Cerebellar nuclear complex (tissue), 1 donor: Measurements from ENCODE around the gene TRAPPC5.
"Not testable (repeated sequence)": the region's sequence is repeated elsewhere in the genome, so short reads cannot be mapped to it uniquely, and the experiment has no call there.

ENCODE experiments used
- DNase-seq, 2 experiments: peaks; one replicate each; lab custom pipeline; 2025; lab: John Stamatoyannopoulos, UW

Gene TRAPPC5

GRCh38 chr19:7680606-7681339 lies at the start of gene TRAPPC5:
TRAPPC5 (plus strand) TSS chr19:7680833; CDS start chr19:7682254, 1,421 bp downstream.
- peak in 1 of 2 experiments; percentile 7 for DNase-seq

GRCh38 chr19:7631577-7631976 lies 49.1 kb upstream of the TRAPPC5 start:
- DNase-seq = no peak

- no peak for DNase-seq
These were observed 48.1 kb upstream of the TRAPPC5 start for GRCh38 chr19:7632340-7633203.

- DNase-seq = no peak
These were observed 46.9 kb upstream of the TRAPPC5 start, which contains the start of gene PCP2 for GRCh38 chr19:7633698-7634097. PCP2 (minus strand) TSS chr19:7633719; CDS start chr19:7633457, 262 bp downstream.

GRCh38 chr19:7635670-7636069 lies 45.0 kb upstream of the TRAPPC5 start:
- DNase-seq = no peak

- no peak for DNase-seq
These were observed 44.3 kb upstream of the TRAPPC5 start for GRCh38 chr19:7636317-7636690.

- no peak for DNase-seq
These were observed 43.8 kb upstream of the TRAPPC5 start, which contains the start of gene STXBP2 for GRCh38 chr19:7636691-7637373. STXBP2 (plus strand) TSS chr19:7637110; CDS start chr19:7637150, 40 bp downstream.

- no peak for DNase-seq
These were observed 43.0 kb upstream of the TRAPPC5 start for GRCh38 chr19:7637374-7638256.

- no peak for DNase-seq
These were observed 41.7 kb upstream of the TRAPPC5 start for GRCh38 chr19:7638802-7639465.

GRCh38 chr19:7639863-7640348 lies 40.7 kb upstream of the TRAPPC5 start:
- no peak for DNase-seq

- DNase-seq = no peak
These were observed 39.8 kb upstream of the TRAPPC5 start for GRCh38 chr19:7640803-7641202.

GRCh38 chr19:7641290-7642276 lies 39.0 kb upstream of the TRAPPC5 start:
- no peak for DNase-seq

GRCh38 chr19:7642295-7643030 lies 38.2 kb upstream of the TRAPPC5 start:
- no peak for DNase-seq

GRCh38 chr19:7643031-7643415 lies 37.6 kb upstream of the TRAPPC5 start:
- no peak for DNase-seq

GRCh38 chr19:7643629-7644549 lies 36.7 kb upstream of the TRAPPC5 start:
- DNase-seq = not testable (repeated sequence)

GRCh38 chr19:7644550-7644877 lies 36.1 kb upstream of the TRAPPC5 start:
- no peak for DNase-seq

GRCh38 chr19:7645163-7645562 lies 35.5 kb upstream of the TRAPPC5 start:
- DNase-seq = no peak
